ENCODE data around the gene STAC.

STAC gene

DNA sequence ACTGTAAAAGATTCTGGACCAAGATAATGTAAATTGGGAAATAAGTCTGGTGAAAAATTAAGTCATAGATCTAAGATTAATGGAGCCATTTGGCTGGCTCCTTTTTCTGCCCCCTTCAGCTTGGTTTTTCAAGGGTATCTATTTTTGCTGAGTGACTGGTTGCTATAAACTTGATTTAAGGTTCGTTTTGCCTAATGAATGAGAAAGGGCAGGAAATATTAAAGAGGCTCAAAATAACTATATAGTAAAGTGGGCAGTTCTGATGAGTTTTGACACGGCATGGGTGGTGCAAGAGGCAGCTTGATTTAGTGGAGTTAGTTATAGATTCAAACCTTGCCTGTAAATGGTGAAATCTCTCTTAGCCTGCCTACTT is 140.7 kb downstream of the STAC start:
- H3K27me3 ChIP-seq (ENCODE audit: control insufficient read depth, low read length), result no peaks in the 10 kb centered on the region
- no peak overlapping the region for H3K4me2 ChIP-seq (ENCODE audit: low read length)
- H3K4me3 ChIP-seq (ENCODE audit: low read length), result no peak overlapping the region
- no peaks in the 10 kb centered on the region for H3K4me1 ChIP-seq (ENCODE audit: control insufficient read depth, low read length)
- H3K9me2 ChIP-seq (replicated peaks; ENCODE audit: control insufficient read depth, low read length), result no peaks in the 10 kb centered on the region
- TF ChIP-seq EZH2phosphoT487 (IDR thresholded peaks at IDR 0.05; ENCODE audit: borderline replicate concordance, low read length), result no peak
- TF ChIP-seq, protein P1, sequence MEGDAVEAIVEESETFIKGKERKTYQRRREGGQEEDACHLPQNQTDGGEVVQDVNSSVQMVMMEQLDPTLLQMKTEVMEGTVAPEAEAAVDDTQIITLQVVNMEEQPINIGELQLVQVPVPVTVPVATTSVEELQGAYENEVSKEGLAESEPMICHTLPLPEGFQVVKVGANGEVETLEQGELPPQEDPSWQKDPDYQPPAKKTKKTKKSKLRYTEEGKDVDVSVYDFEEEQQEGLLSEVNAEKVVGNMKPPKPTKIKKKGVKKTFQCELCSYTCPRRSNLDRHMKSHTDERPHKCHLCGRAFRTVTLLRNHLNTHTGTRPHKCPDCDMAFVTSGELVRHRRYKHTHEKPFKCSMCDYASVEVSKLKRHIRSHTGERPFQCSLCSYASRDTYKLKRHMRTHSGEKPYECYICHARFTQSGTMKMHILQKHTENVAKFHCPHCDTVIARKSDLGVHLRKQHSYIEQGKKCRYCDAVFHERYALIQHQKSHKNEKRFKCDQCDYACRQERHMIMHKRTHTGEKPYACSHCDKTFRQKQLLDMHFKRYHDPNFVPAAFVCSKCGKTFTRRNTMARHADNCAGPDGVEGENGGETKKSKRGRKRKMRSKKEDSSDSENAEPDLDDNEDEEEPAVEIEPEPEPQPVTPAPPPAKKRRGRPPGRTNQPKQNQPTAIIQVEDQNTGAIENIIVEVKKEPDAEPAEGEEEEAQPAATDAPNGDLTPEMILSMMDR (IDR thresholded peaks at IDR 0.05; ENCODE audit: low read depth, low read length, poor library complexity, severe bottlenecking), result no peak
- H3K79me2 ChIP-seq (ENCODE audit: control insufficient read depth, low read length), result no peaks in the 10 kb centered on the region
- no peaks in the 10 kb centered on the region for H3K36me3 ChIP-seq (ENCODE audit: control insufficient read depth, low read length)
- no peaks in the 10 kb centered on the region for H4K20me1 ChIP-seq (ENCODE audit: control insufficient read depth, insufficient read depth, low read depth, low read length)
- H3K27ac ChIP-seq (ENCODE audit: low read depth, low read length), result no peak overlapping the region
- H3K9me3 ChIP-seq (ENCODE audit: control insufficient read depth, insufficient read depth, low read length), result no peaks in the 10 kb centered on the region
- H3F3A ChIP-seq (ENCODE audit: control insufficient read depth, insufficient read depth), result no peaks in the 10 kb centered on the region

DNA sequence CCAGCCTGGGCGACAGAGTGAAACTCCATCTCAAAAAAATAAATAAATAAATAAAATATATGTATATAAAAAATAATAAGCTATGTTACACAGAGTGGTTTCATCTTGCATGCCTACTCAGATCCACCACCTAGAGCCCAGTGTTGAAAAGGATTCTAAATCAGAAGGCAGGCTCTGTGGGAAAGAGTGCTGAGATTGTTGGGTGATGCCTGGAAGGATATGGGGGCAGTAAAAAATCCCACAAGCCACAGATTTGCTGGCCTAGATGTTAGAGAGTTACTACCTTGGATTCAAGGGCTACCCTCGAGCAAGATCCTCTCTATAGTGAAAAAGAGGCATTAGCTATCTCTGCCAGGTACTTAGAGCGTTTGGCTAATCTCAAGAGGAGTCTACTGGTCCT is 144.3 kb downstream of the STAC start:
- Histone ChIP-seq H3K9me3 (ENCODE audit: control insufficient read depth, insufficient read depth, low read length) (no peaks in the 10 kb centered on the region), H3K36me3 (ENCODE audit: control insufficient read depth, low read length) (no peaks in the 10 kb centered on the region), H3K4me2 (ENCODE audit: low read length) (no peak overlapping the region), H3K4me3 (ENCODE audit: low read length) (no peak overlapping the region), H3K27me3 (ENCODE audit: control insufficient read depth, low read length) (no peaks in the 10 kb centered on the region), H4K20me1 (ENCODE audit: control insufficient read depth, insufficient read depth, low read depth, low read length) (no peaks in the 10 kb centered on the region), H3K9me2 (replicated peaks; ENCODE audit: control insufficient read depth, low read length) (no peaks in the 10 kb centered on the region), H3K27ac (ENCODE audit: low read depth, low read length) (no peak overlapping the region), H3K4me1 (ENCODE audit: control insufficient read depth, low read length) (no peaks in the 10 kb centered on the region), H3K79me2 (ENCODE audit: control insufficient read depth, low read length) (no peaks in the 10 kb centered on the region), H3F3A (ENCODE audit: control insufficient read depth, insufficient read depth) (no peaks in the 10 kb centered on the region)
- TF ChIP-seq, protein P1 (IDR thresholded peaks at IDR 0.05; ENCODE audit: low read depth, low read length, poor library complexity, severe bottlenecking), result no peak
- no peak for TF ChIP-seq EZH2phosphoT487 (IDR thresholded peaks at IDR 0.05; ENCODE audit: borderline replicate concordance, low read length)

DNA sequence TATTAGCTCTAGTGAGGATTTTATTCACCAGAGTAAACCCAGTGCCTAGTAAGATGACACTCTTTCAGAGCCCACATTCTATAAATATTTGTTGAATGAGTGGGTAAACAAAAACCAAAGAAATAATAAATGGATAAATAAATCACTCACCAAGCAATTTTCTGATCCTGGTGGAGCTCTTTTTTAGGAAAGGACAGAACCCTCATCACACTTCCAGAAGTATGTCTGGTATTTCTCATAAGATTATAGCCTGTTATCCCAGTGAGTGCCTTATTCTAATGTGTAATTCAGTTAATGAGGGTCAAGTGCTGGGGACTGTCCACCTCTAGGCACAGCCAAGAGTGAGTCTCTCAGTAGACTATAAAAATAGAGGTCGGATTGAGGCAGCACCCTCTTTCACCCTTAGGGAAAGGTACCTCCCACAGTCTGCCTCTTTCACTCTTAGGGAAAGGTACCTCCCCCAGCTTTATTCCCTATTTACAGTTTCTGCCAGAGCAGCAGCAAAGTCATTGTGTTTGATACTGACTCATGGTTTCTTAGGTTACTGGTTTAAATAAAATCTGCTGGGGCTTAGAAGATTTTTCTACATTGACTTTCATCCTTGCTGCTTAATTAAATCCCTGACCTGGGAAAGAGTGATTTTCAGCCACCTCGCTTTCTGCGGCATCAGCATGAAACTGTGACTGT is 145.0 kb downstream of the STAC start:
- Histone ChIP-seq H3K79me2 (ENCODE audit: control insufficient read depth, low read length) (no peaks in the 10 kb centered on the region), H3K9me3 (ENCODE audit: control insufficient read depth, insufficient read depth, low read length) (no peaks in the 10 kb centered on the region), H3K4me3 (ENCODE audit: low read length) (no peak overlapping the region), H3K4me1 (ENCODE audit: control insufficient read depth, low read length) (no peaks in the 10 kb centered on the region), H3K9me2 (replicated peaks; ENCODE audit: control insufficient read depth, low read length) (no peaks in the 10 kb centered on the region), H3F3A (ENCODE audit: control insufficient read depth, insufficient read depth) (no peaks in the 10 kb centered on the region), H3K36me3 (ENCODE audit: control insufficient read depth, low read length) (no peaks in the 10 kb centered on the region), H3K27ac (ENCODE audit: low read depth, low read length) (no peak overlapping the region), H4K20me1 (ENCODE audit: control insufficient read depth, insufficient read depth, low read depth, low read length) (no peaks in the 10 kb centered on the region), H3K27me3 (ENCODE audit: control insufficient read depth, low read length) (no peaks in the 10 kb centered on the region), H3K4me2 (ENCODE audit: low read length) (no peak overlapping the region)
- TF ChIP-seq EZH2phosphoT487 (IDR thresholded peaks at IDR 0.05; ENCODE audit: borderline replicate concordance, low read length), result no peak
- TF ChIP-seq, protein P1 (IDR thresholded peaks at IDR 0.05; ENCODE audit: low read depth, low read length, poor library complexity, severe bottlenecking), result no peak

Measured in DOHH2 (cell line).